Mesendoderm (in vitro differentiated cells): Measurements from ENCODE around the gene CAMK4.
A peak's percentile ranks its signal among the peaks of the same experiment; 100 is the strongest.

Experiments
- DNase-seq: peaks from one replicate; pipeline ENCODE4 v3.0.0; 2013
- H2AK5ac ChIP-seq: 2 replicates; pipeline ENCODE4 v1.6.1; 2013; ENCODE audit warnings: low read length, inconsistent platforms
- H2BK120ac ChIP-seq: 2 replicates; pipeline ENCODE4 v1.6.1; 2013; ENCODE audit warnings: low read depth, mild to moderate bottlenecking, low read length, moderate library complexity, mixed read lengths
- H2BK15ac ChIP-seq: replicated peaks from 2 replicates; pipeline ENCODE4 v1.6.1; 2013; ENCODE audit warnings: low read depth, mild to moderate bottlenecking, moderate library complexity
- H2BK5ac ChIP-seq: 2 replicates; pipeline ENCODE4 v1.6.1; 2013; ENCODE audit warnings: low read length, inconsistent platforms
- H3K18ac ChIP-seq: 2 replicates; pipeline ENCODE4 v1.6.1; 2013; ENCODE audit warnings: mild to moderate bottlenecking, low read length, mixed read lengths
- H3K23ac ChIP-seq: one replicate; pipeline ENCODE4 v1.6.1; 2013; ENCODE audit warnings: low read length
- H3K27ac ChIP-seq: 2 replicates; pipeline ENCODE4 v1.5.1; 2013; ENCODE audit warnings: low read depth, mild to moderate bottlenecking, inconsistent platforms, low read length, moderate library complexity
- H3K27me3 ChIP-seq: 2 replicates; pipeline ENCODE4 v1.6.1; 2013; ENCODE audit warnings: low read length, control low read depth, mild to moderate bottlenecking, inconsistent platforms; ENCODE audit not compliant: insufficient read depth, poor library complexity
- H3K36me3 ChIP-seq: 2 replicates; pipeline ENCODE4 v1.6.1; 2013; ENCODE audit warnings: low read length, inconsistent platforms; ENCODE audit not compliant: control insufficient read depth, insufficient read depth
- H3K4ac ChIP-seq: one replicate; pipeline ENCODE4 v1.6.1; 2013; ENCODE audit warnings: low read depth, mild to moderate bottlenecking, low read length, moderate library complexity
- H3K4me1 ChIP-seq: 2 replicates; pipeline ENCODE4 v1.6.1; 2013; ENCODE audit warnings: low read depth, low read length, inconsistent platforms; ENCODE audit not compliant: control insufficient read depth
- H3K4me2 ChIP-seq: 2 replicates; pipeline ENCODE4 v1.6.1; 2013; ENCODE audit warnings: low read length
- H3K4me3 ChIP-seq: 2 replicates; pipeline ENCODE4 v1.5.1; 2013; ENCODE audit warnings: mild to moderate bottlenecking, low read length
- H3K56ac ChIP-seq: one replicate; pipeline ENCODE4 v1.6.1; 2013; ENCODE audit warnings: low read length
- H3K79me1 ChIP-seq: 2 replicates; pipeline ENCODE4 v1.6.1; 2013; ENCODE audit warnings: low read length, inconsistent platforms
- H3K79me2 ChIP-seq: 2 replicates; pipeline ENCODE4 v1.6.1; 2013; ENCODE audit warnings: mild to moderate bottlenecking, low read length; ENCODE audit not compliant: control insufficient read depth, insufficient read depth
- H3K9ac ChIP-seq: 2 replicates; pipeline ENCODE4 v1.6.1; 2013; ENCODE audit warnings: low read length, inconsistent platforms
- H4K5ac ChIP-seq: one replicate; pipeline ENCODE4 v1.6.1; 2013; ENCODE audit warnings: low read length
- H4K8ac ChIP-seq: one replicate; pipeline ENCODE4 v1.6.1; 2013; ENCODE audit warnings: low read depth, mild to moderate bottlenecking, control low read depth, low read length, moderate library complexity
- WGBS: extraction: QIAGEN DNeasy Blood & Tissue Kit; methylation state at CpG from one replicate; pipeline ENCODE4 v1.1.7; 2013; ENCODE audit warnings: low lambda C conversion rate, missing lambda C conversion rate; ENCODE audit not compliant: insufficient coverage; ENCODE audit errors: extremely low coverage; 5-methylcytosine and 5-hydroxymethylcytosine counted together

CAMK4 gene

GRCh38 chr5:111498346-111498745 lies 274.2 kb downstream of the CAMK4 start:
- H4K8ac ChIP-seq = no peak overlapping the region
- H3K4me3 ChIP-seq = no peak overlapping the region
- H2BK120ac ChIP-seq = no peak overlapping the region
- no peaks in the 10 kb centered on the region for H3K79me1 ChIP-seq
- H2BK5ac ChIP-seq = no peak overlapping the region
- H2BK15ac ChIP-seq = no peak overlapping the region
- no peak overlapping the region for H3K18ac ChIP-seq
- no peak overlapping the region for H3K9ac ChIP-seq
- no peaks in the 10 kb centered on the region for H3K4me1 ChIP-seq
- no peak overlapping the region for H3K27ac ChIP-seq
- H4K5ac ChIP-seq = no peak overlapping the region
- no peak overlapping the region for H2AK5ac ChIP-seq
- peaks cover 1% of the 10 kb centered on the region for H3K79me2 ChIP-seq
- H3K4me2 ChIP-seq = no peak overlapping the region
- no peak overlapping the region for H3K23ac ChIP-seq
- no peak for DNase-seq
- H3K36me3 ChIP-seq = no peaks in the 10 kb centered on the region
- H3K56ac ChIP-seq = no peak overlapping the region
- WGBS = no CpG with 5 or more reads among the region's 1 CpG
- H3K4ac ChIP-seq = no peak overlapping the region
- no peaks in the 10 kb centered on the region for H3K27me3 ChIP-seq

GRCh38 chr5:111502956-111503355 lies 278.8 kb downstream of the CAMK4 start:
- Histone ChIP-seq H2BK5ac (no peak overlapping the region), H3K79me1 (no peaks in the 10 kb centered on the region)

DNA sequence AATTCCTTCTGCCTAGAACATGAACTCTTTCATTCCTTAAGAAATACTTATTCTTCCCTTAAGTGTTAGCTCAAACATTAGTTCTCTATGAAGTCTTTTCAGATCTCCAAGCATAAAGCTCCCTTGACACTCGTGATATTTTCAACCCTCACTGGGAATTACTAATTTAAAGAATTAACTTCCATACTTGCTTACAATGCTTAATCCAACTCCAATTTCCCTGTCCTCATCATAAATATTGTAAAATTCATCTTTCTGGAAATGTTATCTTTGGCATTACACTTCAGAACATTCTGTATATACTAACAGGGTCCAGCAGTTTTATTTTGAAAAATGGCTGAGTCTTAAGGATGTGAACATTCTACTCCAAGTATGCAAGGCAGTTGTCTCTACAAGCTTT lies 280.9 kb downstream of the CAMK4 start:
- WGBS = no CpG with 5 or more reads among the region's 1 CpG
- no peak overlapping the region for H3K4me2 ChIP-seq
- H3K4me3 ChIP-seq = no peak overlapping the region
- H2BK5ac ChIP-seq = no peak overlapping the region
- no peak overlapping the region for H3K56ac ChIP-seq
- no peak overlapping the region for H2AK5ac ChIP-seq
- H3K79me2 ChIP-seq = peaks cover 29% of the 10 kb centered on the region
- no peak overlapping the region for H2BK120ac ChIP-seq
- no peak for DNase-seq
- H2BK15ac ChIP-seq = no peak overlapping the region
- H3K23ac ChIP-seq = no peak overlapping the region
- no peak overlapping the region for H3K27ac ChIP-seq
- no peaks in the 10 kb centered on the region for H3K27me3 ChIP-seq
- no peak overlapping the region for H3K9ac ChIP-seq
- no peak overlapping the region for H4K5ac ChIP-seq
- no peaks in the 10 kb centered on the region for H3K79me1 ChIP-seq
- no peak overlapping the region for H3K18ac ChIP-seq
- no peak overlapping the region for H4K8ac ChIP-seq
- no peak overlapping the region for H3K4ac ChIP-seq
- no peaks in the 10 kb centered on the region for H3K36me3 ChIP-seq
- H3K4me1 ChIP-seq = peaks cover under 1% of the 10 kb centered on the region

More at GRCh38 chr5:111502956-111503355, 278.8 kb downstream of the CAMK4 start:
- Histone ChIP-seq H3K79me2 (peaks cover 13% of the 10 kb centered on the region), H4K5ac (no peak overlapping the region), H2BK15ac (no peak overlapping the region), H3K18ac (no peak overlapping the region), H3K56ac (no peak overlapping the region), H3K27ac (no peak overlapping the region), H3K4me3 (no peak overlapping the region), H3K4me1 (no peaks in the 10 kb centered on the region), H3K4ac (no peak overlapping the region), H3K23ac (no peak overlapping the region), H2AK5ac (no peak overlapping the region), H2BK120ac (no peak overlapping the region), H3K4me2 (no peak overlapping the region), H3K9ac (no peak overlapping the region), H4K8ac (no peak overlapping the region), H3K27me3 (no peaks in the 10 kb centered on the region), H3K36me3 (no peaks in the 10 kb centered on the region)
- no peak for DNase-seq

GRCh38 chr5:111507276-111507675 lies 283.1 kb downstream of the CAMK4 start:
- no peak overlapping the region for H3K23ac ChIP-seq
- no peaks in the 10 kb centered on the region for H3K27me3 ChIP-seq
- no peak overlapping the region for H4K8ac ChIP-seq
- H3K27ac ChIP-seq = no peak overlapping the region
- peaks cover 44% of the 10 kb centered on the region for H3K79me2 ChIP-seq
- H3K36me3 ChIP-seq = no peaks in the 10 kb centered on the region
- no peak overlapping the region for H3K56ac ChIP-seq
- no peak overlapping the region for H2BK120ac ChIP-seq
- H2BK5ac ChIP-seq = no peak overlapping the region
- no peak overlapping the region for H4K5ac ChIP-seq
- DNase-seq = no peak
- no peak overlapping the region for H2BK15ac ChIP-seq
- H2AK5ac ChIP-seq = no peak overlapping the region
- no CpG with 5 or more reads among the region's 4 CpGs for WGBS
- no peak overlapping the region for H3K4ac ChIP-seq
- H3K18ac ChIP-seq = no peak overlapping the region
- no peaks in the 10 kb centered on the region for H3K79me1 ChIP-seq
- H3K4me1 ChIP-seq = peaks cover 2% of the 10 kb centered on the region
- H3K4me3 ChIP-seq = no peak overlapping the region
- no peak overlapping the region for H3K4me2 ChIP-seq
- no peak overlapping the region for H3K9ac ChIP-seq

DNA sequence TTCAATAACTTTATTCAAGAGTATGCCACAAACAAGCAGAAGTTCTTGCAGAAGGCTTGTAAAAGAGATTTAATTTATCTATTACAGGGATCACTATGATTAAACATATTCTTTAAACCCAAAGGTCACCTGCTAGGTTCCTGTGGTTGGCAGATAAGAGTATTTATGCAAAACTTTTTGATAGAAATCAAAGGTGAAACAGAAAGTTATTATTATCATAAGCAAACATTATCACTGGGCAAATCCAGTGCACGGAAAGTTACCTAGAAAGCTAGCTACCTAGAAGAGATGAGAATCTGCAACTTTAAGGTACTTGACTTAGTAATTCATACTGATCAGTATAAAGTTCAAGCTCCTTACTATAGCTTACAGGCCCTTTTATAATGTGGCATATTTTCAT lies 284.9 kb downstream of the CAMK4 start:
- Histone ChIP-seq H3K18ac (no peak overlapping the region), H3K79me1 (no peaks in the 10 kb centered on the region), H3K4me3 (no peak overlapping the region), H3K23ac (no peak overlapping the region), H4K5ac (no peak overlapping the region), H3K4ac (no peak overlapping the region), H3K56ac (no peak overlapping the region), H4K8ac (no peak overlapping the region), H2AK5ac (no peak overlapping the region), H3K27ac (no peak overlapping the region), H3K4me1 (peaks cover 4% of the 10 kb centered on the region), H3K9ac (no peak overlapping the region), H3K4me2 (no peak overlapping the region), H2BK15ac (no peak overlapping the region), H2BK120ac (no peak overlapping the region), H3K79me2 (peaks cover 44% of the 10 kb centered on the region), H2BK5ac (no peak overlapping the region), H3K36me3 (no peaks in the 10 kb centered on the region), H3K27me3 (no peaks in the 10 kb centered on the region)
- no peak for DNase-seq
- no CpG with 5 or more reads among the region's 1 CpG for WGBS

DNA sequence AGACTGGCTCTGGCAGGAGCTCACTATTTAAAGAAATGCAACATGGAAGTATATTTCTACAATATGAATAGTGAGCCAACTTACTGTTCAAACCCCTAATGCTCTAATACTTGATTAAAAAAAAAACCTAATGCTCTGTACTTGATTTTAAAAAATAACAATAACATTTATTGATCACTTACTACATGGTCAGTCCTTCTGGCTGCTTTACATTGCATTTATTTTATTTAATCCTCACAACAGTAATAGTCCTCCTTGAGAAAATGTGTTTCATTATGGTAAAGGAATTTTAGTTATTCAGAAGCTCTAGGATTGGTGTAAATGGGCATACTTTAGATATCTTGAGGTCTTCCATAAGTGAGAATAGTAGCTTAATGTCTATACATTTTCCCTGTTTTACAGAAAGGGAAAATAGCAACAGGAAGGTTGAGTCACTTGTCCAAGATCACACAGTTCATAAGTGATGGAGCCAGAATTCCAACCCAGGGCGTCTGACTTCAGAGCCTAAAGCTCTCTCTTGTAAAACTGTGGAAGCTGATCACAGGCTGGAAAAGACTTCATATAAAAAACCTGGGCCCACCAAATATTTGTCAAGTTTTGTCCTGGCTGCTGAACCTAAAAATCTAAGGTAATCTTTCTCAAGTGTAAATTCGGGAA lies 287.1 kb downstream of the CAMK4 start:
- H3K23ac ChIP-seq = no peak overlapping the region
- no peak overlapping the region for H2BK5ac ChIP-seq
- no peaks in the 10 kb centered on the region for H3K79me1 ChIP-seq
- no peak overlapping the region for H2AK5ac ChIP-seq
- no peak overlapping the region for H4K5ac ChIP-seq
- H3K36me3 ChIP-seq = no peaks in the 10 kb centered on the region
- peak; percentile 16 for DNase-seq
- peaks cover 40% of the 10 kb centered on the region for H3K79me2 ChIP-seq
- WGBS = no CpG with 5 or more reads among the region's 2 CpGs
- H2BK15ac ChIP-seq = no peak overlapping the region
- peaks cover 4% of the 10 kb centered on the region for H3K4me1 ChIP-seq
- peak overlapping the region; percentile 56 for H3K4me2 ChIP-seq
- H3K27ac ChIP-seq = no peak overlapping the region
- no peak overlapping the region for H3K4ac ChIP-seq
- no peak overlapping the region for H2BK120ac ChIP-seq
- peak overlapping the region; percentile 81 for H3K9ac ChIP-seq
- H3K4me3 ChIP-seq = peak overlapping the region; percentile 86
- peak overlapping the region; percentile 99 for H3K56ac ChIP-seq
- H4K8ac ChIP-seq = no peak overlapping the region
- H3K27me3 ChIP-seq = no peaks in the 10 kb centered on the region
- peak overlapping the region; percentile 89 for H3K18ac ChIP-seq
